ENCODE measurements around the gene TSPOAP1.

TSPOAP1 gene

DNA sequence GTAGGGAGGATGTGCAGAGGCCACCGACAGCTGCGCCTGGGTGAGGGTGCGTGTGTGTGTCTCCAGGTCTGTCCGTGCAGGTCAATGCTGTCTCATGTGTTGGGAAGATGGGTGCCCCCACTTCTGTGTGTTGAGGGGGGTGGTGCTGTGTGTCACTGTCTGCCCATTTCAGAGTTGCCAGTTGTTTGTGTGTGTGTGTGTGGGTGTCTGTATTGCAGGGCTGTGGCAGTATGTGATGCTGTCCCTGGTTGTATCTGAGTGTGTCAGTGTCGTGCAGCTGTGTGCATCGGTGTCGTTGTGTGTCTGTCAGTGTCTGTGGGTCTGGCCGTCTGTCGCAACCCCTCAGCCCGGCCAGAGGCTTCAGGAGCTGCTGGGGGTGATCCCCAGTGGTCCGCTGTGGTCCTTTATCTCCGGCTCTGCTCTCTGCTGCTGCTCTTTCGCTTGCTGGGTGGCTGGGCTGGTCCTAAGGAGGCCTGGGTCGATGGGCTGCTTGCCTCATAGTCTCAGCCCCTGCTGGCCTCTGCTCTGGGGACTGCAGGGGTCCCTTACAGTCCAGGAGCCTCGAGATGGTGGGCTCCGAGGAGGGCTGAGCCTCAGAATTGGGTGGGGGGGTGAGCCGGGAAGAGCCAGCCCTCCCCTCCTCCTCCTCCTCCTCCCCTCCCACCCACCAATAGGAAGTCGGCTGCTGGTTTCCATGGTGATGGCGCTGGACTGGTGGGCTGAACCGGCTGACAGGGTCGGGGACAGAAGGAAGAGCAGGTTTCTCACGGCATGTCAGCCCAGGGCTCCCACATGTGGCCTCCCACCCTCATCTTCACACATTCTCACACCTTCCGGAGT is at the start of gene TSPOAP1:
TSS of gene TSPOAP1 (minus strand) at position 601 of the 840 bp plus-strand sequence. CDS start 875 bp downstream, outside the sequence.
- DNase-seq (ENCODE audit: low spot score) = no peak

- no peak for DNase-seq (ENCODE audit: low spot score)
Observed at GRCh38 chr17:58377661-58378060, 49.1 kb upstream of the TSPOAP1 start.

- DNase-seq (ENCODE audit: low spot score) = no peak
Observed at GRCh38 chr17:58377093-58377601, 48.6 kb upstream of the TSPOAP1 start.

DNA sequence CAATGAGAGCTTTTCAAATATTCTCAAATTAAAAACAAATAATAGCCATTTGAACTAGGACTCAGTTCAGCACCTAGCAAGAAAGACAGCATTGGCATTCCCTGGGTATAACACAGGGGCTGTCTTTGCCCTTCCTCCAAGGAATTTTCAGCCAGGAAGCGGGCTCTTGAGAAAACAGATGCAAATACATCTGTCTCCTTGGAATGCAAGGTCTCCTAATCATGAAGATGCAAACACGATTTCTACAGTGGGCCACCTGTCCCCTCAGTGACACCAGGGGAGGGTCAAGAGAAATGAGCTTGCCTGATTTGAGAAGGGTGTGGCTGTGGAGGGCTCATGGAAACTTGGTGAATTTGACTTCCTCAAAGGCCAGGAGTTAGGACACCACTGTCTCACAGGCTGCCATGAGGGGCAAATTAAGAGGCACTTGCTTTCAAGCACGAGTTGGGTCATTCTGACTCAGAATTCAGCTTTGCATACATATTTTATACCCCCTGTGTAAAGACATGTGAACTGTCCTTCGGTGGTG is 47.9 kb upstream of the TSPOAP1 start:
- DNase-seq (ENCODE audit: low spot score) = no peak

GRCh38 chr17:58375811-58376210 is 47.2 kb upstream of the TSPOAP1 start:
- no peak for DNase-seq (ENCODE audit: low spot score)

GRCh38 chr17:58375256-58375655 is 46.7 kb upstream of the TSPOAP1 start:
- DNase-seq (ENCODE audit: low spot score) = no peak

GRCh38 chr17:58373923-58374322 is 45.3 kb upstream of the TSPOAP1 start:
- DNase-seq (ENCODE audit: low spot score) = no peak

GRCh38 chr17:58373003-58373402 is 44.4 kb upstream of the TSPOAP1 start:
- no peak for DNase-seq (ENCODE audit: low spot score)

- DNase-seq (ENCODE audit: low spot score) = no peak
Observed at GRCh38 chr17:58371300-58371950, 42.8 kb upstream of the TSPOAP1 start.

GRCh38 chr17:58370716-58371115 is 42.1 kb upstream of the TSPOAP1 start:
- DNase-seq (ENCODE audit: low spot score) = no peak

DNA sequence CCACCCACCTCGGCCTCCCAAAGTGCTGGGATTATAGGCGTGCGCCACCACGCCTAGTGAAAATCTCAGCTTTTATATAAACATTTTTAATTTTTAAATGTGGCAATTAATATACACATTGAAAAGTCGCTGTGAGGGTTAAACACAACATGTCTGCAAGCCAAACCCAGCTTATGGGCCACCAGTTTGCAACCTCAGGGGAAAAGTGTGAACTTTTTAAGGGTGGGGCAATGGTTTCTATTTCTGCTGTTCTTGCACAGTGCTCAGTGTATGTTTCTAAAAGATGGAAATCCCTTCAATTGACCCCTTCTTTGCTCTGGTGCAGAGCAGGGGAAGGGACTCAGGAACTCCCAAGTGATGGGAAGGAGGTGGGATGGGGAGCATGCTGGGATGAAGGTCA is 41.7 kb upstream of the TSPOAP1 start:
- DNase-seq (ENCODE audit: low spot score) = no peak

GRCh38 chr17:58369214-58370031 is 40.8 kb upstream of the TSPOAP1 start:
- DNase-seq (ENCODE audit: low spot score) = no peak

- no peak for DNase-seq (ENCODE audit: low spot score)
Observed at GRCh38 chr17:58368860-58369213, 40.2 kb upstream of the TSPOAP1 start.

GRCh38 chr17:58367461-58367860 is 38.9 kb upstream of the TSPOAP1 start:
- no peak for DNase-seq (ENCODE audit: low spot score)

- no peak for DNase-seq (ENCODE audit: low spot score)
Observed at GRCh38 chr17:58365980-58366595, 37.5 kb upstream of the TSPOAP1 start.

DNA sequence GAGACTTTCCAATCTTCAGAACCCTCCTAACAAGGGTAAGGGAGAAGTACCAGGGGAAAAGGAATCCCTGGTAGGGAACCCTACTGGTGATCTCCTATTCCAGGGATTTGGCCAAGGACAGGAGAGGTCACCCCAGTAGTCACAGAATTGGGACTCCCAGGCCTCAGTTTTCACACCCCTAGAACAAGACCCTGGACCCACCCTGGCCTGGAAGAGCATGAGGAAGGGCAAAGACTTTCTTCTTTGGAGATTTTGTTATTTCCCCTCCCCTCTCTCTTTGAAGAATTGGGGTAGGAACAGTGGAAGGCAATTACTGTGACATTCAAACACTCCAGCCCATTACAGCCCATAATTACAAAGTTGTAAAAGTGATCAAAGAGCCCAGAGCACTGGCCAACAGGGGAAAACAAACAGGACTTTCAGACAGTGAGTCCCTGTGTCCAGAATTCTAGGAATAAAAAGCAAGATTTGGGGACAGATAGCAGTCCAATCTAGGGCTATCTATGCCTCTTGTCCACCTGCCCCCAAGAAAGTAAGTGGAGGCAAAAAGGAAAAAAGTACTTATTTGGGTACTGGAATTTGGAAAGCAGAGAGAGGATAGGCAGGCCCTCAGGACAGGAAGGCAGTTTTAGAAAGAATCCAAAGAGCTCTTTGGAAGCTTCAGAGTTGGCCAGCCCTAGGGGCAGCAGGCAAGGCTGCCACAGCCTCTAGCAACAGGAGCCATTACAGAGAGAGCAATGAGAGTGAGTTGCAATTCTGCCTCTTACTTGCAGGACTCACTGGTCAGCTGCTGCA is 36.8 kb upstream of the TSPOAP1 start:
- no peak for DNase-seq (ENCODE audit: low spot score)

DNA sequence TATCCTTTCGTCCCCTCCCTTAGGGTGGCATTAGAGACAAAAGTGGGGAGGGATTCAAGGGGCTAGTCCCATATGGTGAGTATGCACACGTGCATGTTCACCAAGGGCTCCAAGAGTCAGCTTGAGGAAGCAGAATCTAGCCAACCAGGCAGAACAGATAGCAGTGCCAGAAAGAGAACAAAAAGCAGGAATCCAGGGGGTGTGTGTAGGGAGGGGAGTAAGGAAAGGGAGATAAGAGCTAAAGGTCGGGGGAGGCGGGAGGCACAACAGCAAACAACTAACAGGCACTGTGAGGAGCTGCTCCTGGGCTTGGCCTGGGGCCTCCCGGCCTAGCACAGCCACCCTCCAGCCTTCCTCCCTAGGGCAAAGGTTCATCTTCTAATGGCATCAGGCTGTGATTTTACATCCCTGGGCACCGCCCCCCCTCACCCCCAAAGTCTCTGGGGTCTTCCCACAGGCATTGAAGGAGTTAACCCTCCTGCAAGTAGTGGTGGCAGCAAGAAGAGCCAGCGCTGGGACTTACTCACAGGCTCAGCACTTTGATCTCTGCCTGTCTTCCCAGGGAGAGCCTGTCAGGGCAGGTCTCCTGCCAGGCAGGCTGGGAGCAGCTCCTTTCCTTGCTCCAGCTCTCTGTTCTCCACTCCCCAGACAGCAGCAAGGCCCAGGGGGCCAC is 35.8 kb upstream of the TSPOAP1 start:
- DNase-seq (ENCODE audit: low spot score) = no peak

DNA sequence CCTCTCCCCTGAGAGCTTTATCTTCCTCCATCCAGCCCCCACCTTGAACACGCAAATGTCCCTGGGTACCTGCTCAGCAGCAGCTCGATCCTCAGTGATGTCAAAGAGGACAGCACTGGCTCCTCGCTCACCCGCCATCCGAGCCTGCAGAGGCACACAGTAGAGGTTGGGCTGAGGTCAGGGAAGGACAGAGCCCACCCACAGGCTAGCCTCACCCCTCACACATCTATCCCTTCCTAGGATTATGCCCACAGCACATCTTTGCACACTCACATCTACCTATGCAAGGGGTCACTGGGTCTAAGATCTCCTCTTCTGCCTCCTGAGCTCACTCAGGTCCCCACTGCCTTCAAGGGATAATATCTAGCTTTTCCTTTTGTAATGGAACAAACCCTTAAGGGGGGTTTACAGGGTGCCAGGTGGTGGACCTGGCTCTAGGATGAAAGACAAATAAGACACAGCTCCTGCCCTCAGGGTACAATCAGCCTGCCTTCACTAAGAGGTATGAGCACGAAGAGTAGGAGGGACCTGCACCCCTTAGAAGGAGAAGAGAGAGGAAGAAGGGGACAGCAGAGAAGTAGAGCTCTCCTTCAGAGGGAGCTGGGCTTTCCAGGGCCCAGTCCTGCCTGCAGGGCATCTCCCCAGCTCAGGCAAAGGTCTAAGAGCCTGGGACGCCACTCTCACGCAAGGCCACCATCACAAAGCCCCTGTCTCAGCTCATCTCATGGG is 35.0 kb upstream of the TSPOAP1 start:
- DNase-seq (ENCODE audit: low spot score) = no peak

- DNase-seq (ENCODE audit: low spot score) = no peak
Observed at GRCh38 chr17:58362368-58363014, 33.9 kb upstream of the TSPOAP1 start.
